ENCODE data around the gene ANXA2R. TPM values are rescaled to one million over a fixed set of nuclear protein-coding genes. Genes with fewer than 3 reads are reported as not detected.

Gene ANXA2R
- total and polyA plus RNA-seq, 2 experiments from 2014 or later = 0.93 to 4.5 TPM

DNA sequence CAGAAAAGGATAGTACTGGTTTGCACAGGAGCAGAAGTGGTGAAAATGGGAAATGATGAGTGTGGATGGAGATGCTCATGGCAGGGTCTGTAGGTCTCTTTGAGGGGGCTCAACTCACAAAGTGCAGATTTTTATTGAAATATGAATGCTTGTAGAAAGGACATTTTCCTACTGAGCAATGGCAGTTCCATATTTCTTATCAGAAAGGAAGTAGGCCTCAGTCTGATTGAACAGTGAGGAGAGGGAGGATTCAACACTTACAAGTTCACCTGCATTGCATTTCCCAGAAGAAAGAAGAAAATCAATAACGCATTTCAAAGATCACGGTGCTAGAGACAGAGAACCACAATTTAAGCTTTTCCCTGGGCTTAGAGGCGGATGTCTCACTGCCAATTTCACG lies 49.2 kb downstream of the ANXA2R start:
- TF ChIP-seq EZH2phosphoT487 (IDR thresholded peaks at IDR 0.05; ENCODE audit: low read depth, severe bottlenecking, unreplicated experiment) (no peak), EZH2 (IDR thresholded peaks at IDR 0.05; ENCODE audit: borderline replicate concordance) (no peak), CTCF (IDR thresholded peaks at IDR 0.05; ENCODE audit: poor library complexity) (no peak)
- H3K27me3 ChIP-seq = peaks cover 12% of the 10 kb centered on the region
- DNase-seq (ENCODE audit: low spot score) = no peak
- peak overlapping the region; percentile 89 for H3K4me2 ChIP-seq
- H3K4me1 ChIP-seq (ENCODE audit: insufficient read depth) = no peaks in the 10 kb centered on the region
- H3K36me3 ChIP-seq (replicated peaks; ENCODE audit: insufficient read depth, low read depth) = no peaks in the 10 kb centered on the region
- no peaks in the 10 kb centered on the region for H3K79me2 ChIP-seq
- no peak overlapping the region for H3K4me3 ChIP-seq
- H3K9me3 ChIP-seq (ENCODE audit: low read depth) = peaks cover 5% of the 10 kb centered on the region
- no peak overlapping the region for H2AFZ ChIP-seq
- no peaks in the 10 kb centered on the region for H4K20me1 ChIP-seq (ENCODE audit: insufficient read depth, poor library complexity, severe bottlenecking)
- H3K27ac ChIP-seq = no peak overlapping the region
- no peaks in the 10 kb centered on the region for H3K9me2 ChIP-seq (replicated peaks; ENCODE audit: insufficient read depth)
- WGBS (ENCODE audit: low lambda C conversion rate, missing lambda C conversion rate) = 96% methylated on average over 4 of the region's 4 CpGs

Other genes starting within 250 kb of the ANXA2R start
- gene SELENOP, start 228.4 kb downstream of the ANXA2R start, total RNA-seq = 5,946 and 6,524 TPM in 2 replicates
- 2,543 and 3,137 TPM in 2 replicates for gene SELENOP, start 228.4 kb downstream of the ANXA2R start, polyA plus RNA-seq
- gene ZNF131, start 80.6 kb upstream of the ANXA2R start, total RNA-seq = 27.9 and 44.7 TPM in 2 replicates
- gene ZNF131, start 80.6 kb upstream of the ANXA2R start, polyA plus RNA-seq = 23.1 and 27.1 TPM in 2 replicates
- not detected in 2 replicates for gene NIM1K, start 151.9 kb upstream of the ANXA2R start, total RNA-seq
- gene NIM1K, start 151.9 kb upstream of the ANXA2R start, polyA plus RNA-seq = 0.57 TPM in 1 of 2 replicates, not detected in the other